ENCODE measurements around the gene FAM98A. TPM values are rescaled to one million over a fixed set of nuclear protein-coding genes. Genes with fewer than 3 reads are reported as not detected.

Gene FAM98A
- polyA plus RNA-seq, 1 of the 3 experiments (the other 2 are of a cell fraction) = 231 TPM

DNA sequence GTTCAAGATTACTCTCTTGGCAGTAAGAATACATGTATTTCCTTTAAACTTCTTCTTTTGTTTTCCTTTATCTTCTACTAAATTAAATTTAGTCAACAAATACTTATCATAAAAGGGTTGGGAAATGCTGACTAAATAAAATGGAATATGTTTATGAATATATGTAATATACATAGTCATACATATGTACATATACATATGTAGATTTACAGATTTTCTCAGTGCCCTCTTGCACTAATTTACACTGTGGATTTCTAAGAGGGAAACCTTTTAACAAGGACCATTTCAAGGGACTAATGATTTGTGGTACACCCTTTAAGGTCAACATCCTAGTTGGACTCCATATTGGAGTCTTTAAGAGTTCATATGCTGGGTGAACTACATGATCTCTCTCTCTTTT, 37.2 kb downstream of the FAM98A start:
- DNase-seq = no peak
- no peak overlapping the region for H3K27ac ChIP-seq (ENCODE audit: low read depth in 2 of 2, low read length in 1 of 2)
- no peaks in the 10 kb centered on the region for H3F3A ChIP-seq (replicated peaks; ENCODE audit: insufficient read depth)
- no peaks in the 10 kb centered on the region for H3K79me2 ChIP-seq (ENCODE audit: insufficient read depth)
- no peaks in the 10 kb centered on the region for H3K9me2 ChIP-seq
- no peak overlapping the region for H3K4me2 ChIP-seq
- CTCF ChIA-PET = interaction anchor here (1.2 kb wide), 1 partner anchor 8 kb away, joined by 3 read pairs; no protein-coding TSS in a partner anchor
- no peak overlapping the region for H3K4me3 ChIP-seq (ENCODE audit: low read depth in 2 of 2, low read length in 1 of 2)
- peaks cover 0 to 3% of the 10 kb centered on the region in 2 experiments for H3K36me3 ChIP-seq (replicated peaks in 1 of 2; ENCODE audit: control insufficient read depth in 1 of 2, insufficient read depth in 2 of 2, low read length in 1 of 2)
- no peaks in the 10 kb centered on the region for H3K9me3 ChIP-seq
- no peaks in the 10 kb centered on the region for H4K20me1 ChIP-seq (ENCODE audit: insufficient read depth)
- no peaks in the 10 kb centered on the region for H3K27me3 ChIP-seq (ENCODE audit: insufficient read depth)
- TF ChIP-seq NFIC (IDR thresholded peaks at IDR 0.05; ENCODE audit: borderline replicate concordance) (no peak), MEF2A (IDR thresholded peaks at IDR 0.05; ENCODE audit: borderline replicate concordance, low read depth) (no peak), NRF1 (IDR thresholded peaks at IDR 0.05; ENCODE audit: low read depth, low read length) (no peak), TCF12 (IDR thresholded peaks at IDR 0.05) (no peak), FOXM1 (IDR thresholded peaks at IDR 0.05; ENCODE audit: low read depth) (no peak), RAD21 (IDR thresholded peaks at IDR 0.05; ENCODE audit: low read length) (no peak)
- TF ChIP-seq, protein P1, sequence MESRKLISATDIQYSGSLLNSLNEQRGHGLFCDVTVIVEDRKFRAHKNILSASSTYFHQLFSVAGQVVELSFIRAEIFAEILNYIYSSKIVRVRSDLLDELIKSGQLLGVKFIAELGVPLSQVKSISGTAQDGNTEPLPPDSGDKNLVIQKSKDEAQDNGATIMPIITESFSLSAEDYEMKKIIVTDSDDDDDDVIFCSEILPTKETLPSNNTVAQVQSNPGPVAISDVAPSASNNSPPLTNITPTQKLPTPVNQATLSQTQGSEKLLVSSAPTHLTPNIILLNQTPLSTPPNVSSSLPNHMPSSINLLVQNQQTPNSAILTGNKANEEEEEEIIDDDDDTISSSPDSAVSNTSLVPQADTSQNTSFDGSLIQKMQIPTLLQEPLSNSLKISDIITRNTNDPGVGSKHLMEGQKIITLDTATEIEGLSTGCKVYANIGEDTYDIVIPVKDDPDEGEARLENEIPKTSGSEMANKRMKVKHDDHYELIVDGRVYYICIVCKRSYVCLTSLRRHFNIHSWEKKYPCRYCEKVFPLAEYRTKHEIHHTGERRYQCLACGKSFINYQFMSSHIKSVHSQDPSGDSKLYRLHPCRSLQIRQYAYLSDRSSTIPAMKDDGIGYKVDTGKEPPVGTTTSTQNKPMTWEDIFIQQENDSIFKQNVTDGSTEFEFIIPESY (IDR thresholded peaks at IDR 0.05; ENCODE audit: borderline replicate concordance, low read depth) = no peak
- POLR2A ChIA-PET = no interaction called here
- no peaks in the 10 kb centered on the region for H3K4me1 ChIP-seq (ENCODE audit: control insufficient read depth in 1 of 2, insufficient read depth in 2 of 2, low read depth in 1 of 2, low read length in 1 of 2)
- no peak overlapping the region for H2AFZ ChIP-seq (ENCODE audit: low read depth)
- no peak overlapping the region for H3K9ac ChIP-seq

- no peaks in the 10 kb centered on the region for H3F3A ChIP-seq (replicated peaks; ENCODE audit: insufficient read depth)
- POLR2A ChIA-PET = no interaction called here
- H3K4me2 ChIP-seq = no peak overlapping the region
- no peaks in the 10 kb centered on the region; a peak in 1 of 4 replicates for H3K4me1 ChIP-seq (ENCODE audit: control insufficient read depth in 1 of 2, insufficient read depth in 2 of 2, low read depth in 1 of 2, low read length in 1 of 2)
- TF ChIP-seq, protein P2, sequence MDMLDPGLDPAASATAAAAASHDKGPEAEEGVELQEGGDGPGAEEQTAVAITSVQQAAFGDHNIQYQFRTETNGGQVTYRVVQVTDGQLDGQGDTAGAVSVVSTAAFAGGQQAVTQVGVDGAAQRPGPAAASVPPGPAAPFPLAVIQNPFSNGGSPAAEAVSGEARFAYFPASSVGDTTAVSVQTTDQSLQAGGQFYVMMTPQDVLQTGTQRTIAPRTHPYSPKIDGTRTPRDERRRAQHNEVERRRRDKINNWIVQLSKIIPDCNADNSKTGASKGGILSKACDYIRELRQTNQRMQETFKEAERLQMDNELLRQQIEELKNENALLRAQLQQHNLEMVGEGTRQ (IDR thresholded peaks at IDR 0.05; ENCODE audit: borderline replicate concordance, low read depth, low read length) = no peak
- TF ChIP-seq TAF1 (IDR thresholded peaks at IDR 0.05; ENCODE audit: borderline replicate concordance, low read depth, low read length) (no peak), JUND (IDR thresholded peaks at IDR 0.05) (no peak), YY1 (IDR thresholded peaks at IDR 0.05; ENCODE audit: low read depth) (no peak), MAX (IDR thresholded peaks at IDR 0.05; ENCODE audit: low read depth) (no peak), SMC3 (IDR thresholded peaks at IDR 0.05; ENCODE audit: low read depth, low read length) (no peak)
- TF ChIP-seq, protein P3, sequence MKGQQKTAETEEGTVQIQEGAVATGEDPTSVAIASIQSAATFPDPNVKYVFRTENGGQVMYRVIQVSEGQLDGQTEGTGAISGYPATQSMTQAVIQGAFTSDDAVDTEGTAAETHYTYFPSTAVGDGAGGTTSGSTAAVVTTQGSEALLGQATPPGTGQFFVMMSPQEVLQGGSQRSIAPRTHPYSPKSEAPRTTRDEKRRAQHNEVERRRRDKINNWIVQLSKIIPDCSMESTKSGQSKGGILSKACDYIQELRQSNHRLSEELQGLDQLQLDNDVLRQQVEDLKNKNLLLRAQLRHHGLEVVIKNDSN (IDR thresholded peaks at IDR 0.05; ENCODE audit: borderline replicate concordance, low read depth) = no peak
- no peaks in the 10 kb centered on the region for H3K27me3 ChIP-seq (ENCODE audit: insufficient read depth)
- H3K79me2 ChIP-seq (ENCODE audit: insufficient read depth) = no peaks in the 10 kb centered on the region
- no peaks in the 10 kb centered on the region for H3K9me3 ChIP-seq
- no peak for DNase-seq
- no peak overlapping the region for H2AFZ ChIP-seq (ENCODE audit: low read depth)
- CTCF ChIA-PET = no interaction called here
- WGBS (ENCODE audit: low lambda C conversion rate) = 24% methylated on average over 2 of the region's 2 CpGs
- no peak overlapping the region for H3K4me3 ChIP-seq (ENCODE audit: low read depth in 2 of 2, low read length in 1 of 2)
- H3K9ac ChIP-seq = no peak overlapping the region
- no peaks in the 10 kb centered on the region for H4K20me1 ChIP-seq (ENCODE audit: insufficient read depth)
- H3K36me3 ChIP-seq (replicated peaks in 1 of 2; ENCODE audit: control insufficient read depth in 1 of 2, insufficient read depth in 2 of 2, low read length in 1 of 2) = peaks cover 0 to 3% of the 10 kb centered on the region in 2 experiments
- H3K27ac ChIP-seq (ENCODE audit: low read depth in 2 of 2, low read length in 1 of 2) = no peak overlapping the region
- no peaks in the 10 kb centered on the region for H3K9me2 ChIP-seq
These were observed 39.1 kb downstream of the FAM98A start for GRCh38 chr2:33560017-33560416.

Data from SK-N-SH (cell line).